Measurements from ENCODE around the gene IQSEC1. TPM values are rescaled to one million over a fixed set of nuclear protein-coding genes. Genes with fewer than 3 reads are reported as not detected.

IQSEC1 gene
- total and polyA plus RNA-seq, 2 experiments from 2014 or later = 21.2 to 24.7 TPM

- H3K79me2 ChIP-seq = peaks cover 7% of the 10 kb centered on the region
- H3K36me3 ChIP-seq (replicated peaks; ENCODE audit: insufficient read depth, low read depth) = no peaks in the 10 kb centered on the region
- no peaks in the 10 kb centered on the region for H4K20me1 ChIP-seq (ENCODE audit: insufficient read depth, poor library complexity, severe bottlenecking)
- no peaks in the 10 kb centered on the region for H3K9me3 ChIP-seq (ENCODE audit: low read depth)
- no peaks in the 10 kb centered on the region for H3K27me3 ChIP-seq
- no peak overlapping the region for H3K27ac ChIP-seq
- no peak overlapping the region for H2AFZ ChIP-seq
- no peak overlapping the region for H3K4me2 ChIP-seq
- TF ChIP-seq EZH2phosphoT487 (IDR thresholded peaks at IDR 0.05; ENCODE audit: low read depth, severe bottlenecking, unreplicated experiment) = no peak
- TF ChIP-seq CTCF (IDR thresholded peaks at IDR 0.05; ENCODE audit: poor library complexity) = no peak
- no peak for TF ChIP-seq EZH2 (IDR thresholded peaks at IDR 0.05; ENCODE audit: borderline replicate concordance)
- H3K9me2 ChIP-seq (replicated peaks; ENCODE audit: insufficient read depth) = no peaks in the 10 kb centered on the region
- no peak for DNase-seq (ENCODE audit: low spot score)
- peaks cover 11% of the 10 kb centered on the region for H3K4me1 ChIP-seq (ENCODE audit: insufficient read depth)
- 96% methylated on average over 5 of the region's 5 CpGs for WGBS (ENCODE audit: low lambda C conversion rate, missing lambda C conversion rate)
- H3K4me3 ChIP-seq = no peak overlapping the region
These were observed 85.6 kb downstream of the IQSEC1 start for GRCh38 chr3:12987602-12988001.

- DNase-seq (ENCODE audit: low spot score) = peak; percentile 39
- Histone ChIP-seq H3K4me1 (ENCODE audit: insufficient read depth) (peaks cover 11% of the 10 kb centered on the region), H3K27ac (no peak overlapping the region), H3K79me2 (peaks cover 7% of the 10 kb centered on the region), H3K9me3 (ENCODE audit: low read depth) (no peaks in the 10 kb centered on the region), H2AFZ (no peak overlapping the region), H4K20me1 (ENCODE audit: insufficient read depth, poor library complexity, severe bottlenecking) (no peaks in the 10 kb centered on the region), H3K27me3 (no peaks in the 10 kb centered on the region), H3K4me2 (peak overlapping the region; percentile 29), H3K36me3 (replicated peaks; ENCODE audit: insufficient read depth, low read depth) (no peaks in the 10 kb centered on the region), H3K9me2 (replicated peaks; ENCODE audit: insufficient read depth) (no peaks in the 10 kb centered on the region), H3K4me3 (no peak overlapping the region)
- TF ChIP-seq EZH2phosphoT487 (IDR thresholded peaks at IDR 0.05; ENCODE audit: low read depth, severe bottlenecking, unreplicated experiment) (no peak), EZH2 (IDR thresholded peaks at IDR 0.05; ENCODE audit: borderline replicate concordance) (no peak), CTCF (IDR thresholded peaks at IDR 0.05; ENCODE audit: poor library complexity) (no peak)
- WGBS (ENCODE audit: low lambda C conversion rate, missing lambda C conversion rate) = 48% methylated on average over 15 of the region's 15 CpGs
These were observed 86.2 kb downstream of the IQSEC1 start for GRCh38 chr3:12986986-12987385.

GRCh38 chr3:12986521-12986920 is 86.7 kb downstream of the IQSEC1 start:
- no peaks in the 10 kb centered on the region for H3K9me3 ChIP-seq (ENCODE audit: low read depth)
- no peak overlapping the region for H2AFZ ChIP-seq
- H3K9me2 ChIP-seq (replicated peaks; ENCODE audit: insufficient read depth) = no peaks in the 10 kb centered on the region
- no peaks in the 10 kb centered on the region for H3K36me3 ChIP-seq (replicated peaks; ENCODE audit: insufficient read depth, low read depth)
- H3K27me3 ChIP-seq = no peaks in the 10 kb centered on the region
- TF ChIP-seq EZH2 (IDR thresholded peaks at IDR 0.05; ENCODE audit: borderline replicate concordance) = no peak
- TF ChIP-seq CTCF (IDR thresholded peaks at IDR 0.05; ENCODE audit: poor library complexity) = no peak
- TF ChIP-seq EZH2phosphoT487 (IDR thresholded peaks at IDR 0.05; ENCODE audit: low read depth, severe bottlenecking, unreplicated experiment) = no peak
- DNase-seq (ENCODE audit: low spot score) = no peak
- H3K4me1 ChIP-seq (ENCODE audit: insufficient read depth) = peaks cover 9% of the 10 kb centered on the region
- no peak overlapping the region for H3K4me3 ChIP-seq
- H3K27ac ChIP-seq = no peak overlapping the region
- H3K79me2 ChIP-seq = peaks cover 7% of the 10 kb centered on the region
- H3K4me2 ChIP-seq = peak overlapping the region; percentile 29
- WGBS (ENCODE audit: low lambda C conversion rate, missing lambda C conversion rate) = 86% methylated on average over 11 of the region's 11 CpGs
- no peaks in the 10 kb centered on the region for H4K20me1 ChIP-seq (ENCODE audit: insufficient read depth, poor library complexity, severe bottlenecking)

GRCh38 chr3:12986031-12986430 is 87.2 kb downstream of the IQSEC1 start:
- H3K4me3 ChIP-seq = no peak overlapping the region
- DNase-seq (ENCODE audit: low spot score) = no peak
- no peaks in the 10 kb centered on the region for H4K20me1 ChIP-seq (ENCODE audit: insufficient read depth, poor library complexity, severe bottlenecking)
- no peaks in the 10 kb centered on the region for H3K9me3 ChIP-seq (ENCODE audit: low read depth)
- no peak overlapping the region for H2AFZ ChIP-seq
- H3K79me2 ChIP-seq = peaks cover 7% of the 10 kb centered on the region
- no peaks in the 10 kb centered on the region for H3K36me3 ChIP-seq (replicated peaks; ENCODE audit: insufficient read depth, low read depth)
- H3K27me3 ChIP-seq = no peaks in the 10 kb centered on the region
- H3K27ac ChIP-seq = no peak overlapping the region
- WGBS (ENCODE audit: low lambda C conversion rate, missing lambda C conversion rate) = 81% methylated on average over 8 of the region's 8 CpGs
- no peaks in the 10 kb centered on the region for H3K9me2 ChIP-seq (replicated peaks; ENCODE audit: insufficient read depth)
- H3K4me2 ChIP-seq = no peak overlapping the region
- TF ChIP-seq EZH2phosphoT487 (IDR thresholded peaks at IDR 0.05; ENCODE audit: low read depth, severe bottlenecking, unreplicated experiment) = no peak
- no peak for TF ChIP-seq EZH2 (IDR thresholded peaks at IDR 0.05; ENCODE audit: borderline replicate concordance)
- no peak for TF ChIP-seq CTCF (IDR thresholded peaks at IDR 0.05; ENCODE audit: poor library complexity)
- peaks cover 8% of the 10 kb centered on the region for H3K4me1 ChIP-seq (ENCODE audit: insufficient read depth)

Measured in hepatocyte (in vitro differentiated cells).